ENCODE data around the gene BMERB1.

BMERB1 gene

GRCh38 chr16:15621456-15621855 lies 187.1 kb downstream of the BMERB1 start:
- DNase-seq, result no peak

- no peak for DNase-seq
These were observed 187.5 kb downstream of the BMERB1 start for GRCh38 chr16:15621889-15622288.

GRCh38 chr16:15631730-15632409 lies 197.5 kb downstream of the BMERB1 start:
- no peak for DNase-seq

- no peak for DNase-seq
These were observed 201.5 kb downstream of the BMERB1 start for GRCh38 chr16:15635926-15636325.

- no peak for DNase-seq
These were observed 202.0 kb downstream of the BMERB1 start for GRCh38 chr16:15636392-15636873.
